Suprapubic skin (tissue), 4 donors: ENCODE results near the gene CENPO.

Source experiments
- CTCF ChIP-seq, 2 donors: fragments of 200-600 bp in 1 of 2; fragments of 450-650 bp in 1 of 2; sonication (generic) in 1 of 2; IDR thresholded peaks; one replicate each; pipeline ENCODE4 v1.5.1; 2016 to 2019; ENCODE audit warnings: antibody characterized with exemption in 2 of 2, mild to moderate bottlenecking in 1 of 2, moderate library complexity in 1 of 2
- EP300 ChIP-seq: sonication (generic); formaldehyde crosslinking; IDR thresholded peaks from one replicate; pipeline ENCODE4 v1.6.1; 2017; ENCODE audit warnings: antibody characterized with exemption
- POLR2A ChIP-seq, 2 donors: fragments of 450-650 bp; IDR thresholded peaks; one replicate each; pipeline ENCODE4 v1.6.1; 2017; ENCODE audit warnings: antibody characterized with exemption in 2 of 2, mild to moderate bottlenecking in 2 of 2, moderate library complexity in 2 of 2
- POLR2AphosphoS5 ChIP-seq, 3 donors: sonication (generic); formaldehyde crosslinking; IDR thresholded peaks; one replicate each; pipeline ENCODE4 v1.6.1; 2017; ENCODE audit warnings: antibody characterized with exemption in 3 of 3

- no peak for TF ChIP-seq CTCF (IDR thresholded peaks at IDR 0.05)
- no peak for TF ChIP-seq POLR2A (IDR thresholded peaks at IDR 0.05)
- no peak for TF ChIP-seq POLR2AphosphoS5 (IDR thresholded peaks at IDR 0.05)
- TF ChIP-seq EP300 = no peak
Observed at GRCh38 chr2:24852026-24852425, 58.8 kb downstream of the CENPO start.
